IMR-90 (cell line): Measurements from ENCODE around the gene GH2.

Source experiments
- BHLHE40 ChIP-seq: fragments of 150-350 bp; IDR thresholded peaks from 2 replicates; pipeline ENCODE4 v1.6.1; 2016; ENCODE audit warnings: mild to moderate bottlenecking, low read depth, low read length
- FOS ChIP-seq: fragments of 150-350 bp; IDR thresholded peaks from 2 replicates; pipeline ENCODE4 v1.6.1; 2016; ENCODE audit warnings: low read depth, low read length
- MAFK ChIP-seq: IDR thresholded peaks from 2 replicates; pipeline ENCODE4 v1.6.1; 2012; ENCODE audit warnings: low read depth, low read length, improper control_type of control experiment
- MAZ ChIP-seq: IDR thresholded peaks from 2 replicates; pipeline ENCODE4 v1.6.1; 2012; ENCODE audit warnings: low read depth, mild to moderate bottlenecking, low read length, improper control_type of control experiment, moderate library complexity, borderline replicate concordance
- MXI1 ChIP-seq: IDR thresholded peaks from 2 replicates; pipeline ENCODE4 v1.6.1; 2012; ENCODE audit warnings: low read depth, mild to moderate bottlenecking, low read length, moderate library complexity, borderline replicate concordance
- NFE2L2 ChIP-seq: fragments of 150-350 bp; IDR thresholded peaks from 2 replicates; pipeline ENCODE4 v1.6.1; 2016; ENCODE audit warnings: low read depth, mild to moderate bottlenecking, low read length
- POLR2A ChIP-seq: IDR thresholded peaks from 2 replicates; pipeline ENCODE4 v1.6.1; 2012; ENCODE audit warnings: mild to moderate bottlenecking, low read depth, low read length
- RAD21 ChIP-seq: IDR thresholded peaks from 2 replicates; pipeline ENCODE4 v1.6.1; 2012; ENCODE audit warnings: low read length, improper control_type of control experiment
- RCOR1 ChIP-seq: IDR thresholded peaks from 2 replicates; pipeline ENCODE4 v1.6.1; 2012; ENCODE audit warnings: mild to moderate bottlenecking, low read length, improper control_type of control experiment; ENCODE audit not compliant: insufficient replicate concordance
- RFX5 ChIP-seq: IDR thresholded peaks from 2 replicates; pipeline ENCODE4 v1.8.0; 2012; ENCODE audit warnings: low read depth, mild to moderate bottlenecking, low read length, moderate library complexity
- USF2 ChIP-seq: fragments of 150-350 bp; IDR thresholded peaks from 2 replicates; pipeline ENCODE4 v1.6.1; 2017; ENCODE audit warnings: mild to moderate bottlenecking, antibody characterized with exemption, low read length, low read depth
- TF ChIP-seq, protein P1 (sequence below): conservative IDR thresholded peaks from 2 replicates; pipeline ENCODE4 v1.5.1; 2012; ENCODE audit warnings: mild to moderate bottlenecking, low read depth, low read length, improper control_type of control experiment

GRCh38 chr17:63848834-63849689 lies 32.7 kb downstream of the GH2 start:
- TF ChIP-seq BHLHE40 (peak; percentile 95), MAZ (no peak; the same call in 1 of the 2 replicates), MXI1 (no peak), RAD21 (no peak), MAFK (no peak), RFX5 (peak; percentile 97), POLR2A (no peak), NFE2L2 (no peak), USF2 (peak; percentile 89), FOS (no peak), RCOR1 (peak; percentile 32)
- TF ChIP-seq, protein P1, sequence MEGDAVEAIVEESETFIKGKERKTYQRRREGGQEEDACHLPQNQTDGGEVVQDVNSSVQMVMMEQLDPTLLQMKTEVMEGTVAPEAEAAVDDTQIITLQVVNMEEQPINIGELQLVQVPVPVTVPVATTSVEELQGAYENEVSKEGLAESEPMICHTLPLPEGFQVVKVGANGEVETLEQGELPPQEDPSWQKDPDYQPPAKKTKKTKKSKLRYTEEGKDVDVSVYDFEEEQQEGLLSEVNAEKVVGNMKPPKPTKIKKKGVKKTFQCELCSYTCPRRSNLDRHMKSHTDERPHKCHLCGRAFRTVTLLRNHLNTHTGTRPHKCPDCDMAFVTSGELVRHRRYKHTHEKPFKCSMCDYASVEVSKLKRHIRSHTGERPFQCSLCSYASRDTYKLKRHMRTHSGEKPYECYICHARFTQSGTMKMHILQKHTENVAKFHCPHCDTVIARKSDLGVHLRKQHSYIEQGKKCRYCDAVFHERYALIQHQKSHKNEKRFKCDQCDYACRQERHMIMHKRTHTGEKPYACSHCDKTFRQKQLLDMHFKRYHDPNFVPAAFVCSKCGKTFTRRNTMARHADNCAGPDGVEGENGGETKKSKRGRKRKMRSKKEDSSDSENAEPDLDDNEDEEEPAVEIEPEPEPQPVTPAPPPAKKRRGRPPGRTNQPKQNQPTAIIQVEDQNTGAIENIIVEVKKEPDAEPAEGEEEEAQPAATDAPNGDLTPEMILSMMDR, result peak; percentile 60
